Activated T-cell treated with anti-CD3 and anti-CD28 coated beads, Interleukin-2, amount 50 U/mL, for 1 hour (primary cell): ENCODE results near the gene CAMKMT.

Source experiments
- DNase-seq: peaks from one replicate; pipeline ENCODE4 v3.0.0-alpha.2; 2020

CAMKMT gene

DNA sequence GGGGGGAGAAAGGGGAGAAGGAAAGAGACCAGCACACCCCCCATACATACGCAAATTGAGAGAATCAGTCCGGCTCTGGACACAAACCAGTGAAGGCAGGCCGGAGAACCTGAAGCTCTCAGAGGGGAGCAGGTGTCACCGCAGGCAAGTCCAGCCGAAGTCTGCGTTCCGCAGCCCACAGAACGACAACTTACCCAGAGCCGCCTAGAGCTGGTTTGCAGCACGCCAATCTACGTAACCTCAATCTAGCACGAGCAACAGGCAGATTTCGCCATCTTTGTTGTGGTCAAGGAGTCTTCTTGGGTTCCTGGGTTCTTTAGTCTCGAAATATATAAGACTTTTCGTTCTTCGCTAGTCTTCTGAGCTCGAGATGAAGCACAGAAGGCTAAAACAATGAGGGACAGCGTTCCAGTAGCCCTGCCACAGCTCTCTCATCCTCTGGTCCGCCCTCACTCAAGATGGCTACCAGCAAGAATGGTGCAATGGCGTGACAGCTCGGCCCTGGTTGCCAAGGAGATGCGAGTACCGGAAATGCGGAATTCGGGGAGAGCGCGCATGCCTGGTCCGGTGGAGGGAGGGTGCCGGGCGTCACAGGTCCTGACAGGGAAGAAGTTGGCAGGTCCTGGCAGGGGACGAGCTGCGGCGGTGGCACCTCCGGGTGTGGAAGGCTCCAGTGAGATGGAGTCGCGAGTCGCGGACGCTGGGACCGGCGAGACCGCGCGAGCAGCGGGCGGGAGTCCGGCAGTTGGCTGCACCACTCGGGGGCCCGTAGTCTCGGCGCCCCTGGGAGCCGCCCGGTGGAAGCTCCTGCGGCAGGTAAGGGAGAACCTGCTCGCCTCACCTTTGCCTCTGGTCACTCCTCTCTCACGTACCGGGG lies at the start of gene CAMKMT, which contains the start of gene PREPL:
Gene CAMKMT (plus strand): TSS at position 618 of the 877 bp plus-strand sequence.
Gene PREPL (minus strand): TSS at position 165 of the 877 bp plus-strand sequence. CDS start 15,152 bp downstream, outside the sequence.
- peak; percentile 97 for DNase-seq

DNA sequence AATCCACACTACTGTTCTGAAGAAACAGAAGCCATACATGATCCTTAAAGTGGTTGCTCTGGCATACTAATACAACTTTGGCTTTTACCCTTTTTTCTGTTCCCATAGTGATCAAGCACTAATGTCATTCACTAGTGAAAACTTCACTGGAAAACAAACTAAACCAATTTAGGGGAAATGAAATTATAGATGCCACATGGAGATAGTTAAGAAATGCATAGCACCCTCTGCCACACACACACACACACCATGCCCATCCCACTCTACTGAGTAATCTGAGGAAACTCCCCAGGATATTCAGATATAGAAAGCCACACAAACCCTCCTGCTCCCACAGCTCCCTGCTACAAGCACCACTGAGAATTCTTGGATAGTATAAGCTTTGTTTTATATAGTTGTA lies 47.4 kb upstream of the CAMKMT start:
- DNase-seq: no peak

DNA sequence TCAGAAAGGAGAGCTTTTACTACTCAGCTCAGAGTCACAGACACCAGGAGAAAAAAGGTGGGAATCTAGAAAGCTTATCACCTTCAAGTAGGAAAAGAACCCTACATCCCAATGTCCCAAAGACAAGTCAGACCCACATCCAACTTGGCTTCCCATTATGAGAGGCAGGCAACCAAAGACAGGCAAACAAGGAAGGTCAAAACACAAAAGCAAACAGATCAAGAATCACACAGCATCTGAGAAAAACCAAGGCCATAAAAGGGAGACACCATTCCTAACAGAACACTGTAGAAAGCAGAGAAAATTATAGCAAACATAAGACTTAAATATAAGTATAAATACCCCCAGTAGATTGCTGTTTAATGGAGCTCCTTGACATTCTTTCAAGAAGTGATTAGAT lies 45.8 kb upstream of the CAMKMT start:
- no peak for DNase-seq

DNA sequence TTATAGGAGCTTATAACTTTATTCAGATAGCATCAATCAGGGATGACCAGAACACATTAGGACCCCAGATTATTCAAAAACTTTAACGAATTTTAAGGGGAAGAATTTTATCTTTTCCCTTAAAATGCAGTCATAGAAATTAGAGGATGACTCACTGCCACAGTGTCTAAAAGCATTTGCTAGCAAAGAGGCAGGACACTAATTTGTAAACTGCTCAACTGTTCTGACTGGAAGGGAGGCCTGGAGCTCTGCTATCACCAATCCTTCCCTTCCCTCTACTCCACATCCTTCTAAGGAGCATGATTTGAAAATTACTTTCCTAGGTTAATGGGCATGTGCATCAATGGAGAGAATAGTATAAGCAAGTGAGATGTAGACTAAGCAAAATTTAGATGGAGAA lies 40.9 kb upstream of the CAMKMT start:
- DNase-seq: no peak

DNA sequence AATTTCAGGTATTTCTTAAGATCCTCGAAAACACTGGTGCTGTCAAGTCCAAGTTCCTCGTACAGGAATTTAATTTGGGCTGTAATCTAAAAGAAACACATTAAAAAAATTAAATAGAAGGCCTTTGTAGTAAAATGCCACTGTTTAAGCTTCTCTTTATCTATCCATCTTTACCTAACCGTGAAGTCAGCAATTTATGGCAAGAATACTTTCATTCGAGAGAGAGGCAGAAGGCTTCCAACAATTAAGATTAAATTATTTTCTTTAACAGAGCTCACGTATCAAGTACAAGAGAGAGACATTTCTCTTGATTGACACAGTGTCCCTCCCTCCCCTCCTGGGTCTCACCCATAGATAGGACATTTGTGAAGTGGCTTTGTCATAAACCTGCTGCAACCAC lies 40.4 kb upstream of the CAMKMT start:
- DNase-seq: no peak

GRCh38 chr2:44324971-44325426 lies 36.7 kb upstream of the CAMKMT start:
- no peak for DNase-seq

GRCh38 chr2:44325897-44326296 lies 35.9 kb upstream of the CAMKMT start:
- no peak for DNase-seq

- DNase-seq: no peak
These were observed 35.0 kb upstream of the CAMKMT start for GRCh38 chr2:44326548-44327264.

DNA sequence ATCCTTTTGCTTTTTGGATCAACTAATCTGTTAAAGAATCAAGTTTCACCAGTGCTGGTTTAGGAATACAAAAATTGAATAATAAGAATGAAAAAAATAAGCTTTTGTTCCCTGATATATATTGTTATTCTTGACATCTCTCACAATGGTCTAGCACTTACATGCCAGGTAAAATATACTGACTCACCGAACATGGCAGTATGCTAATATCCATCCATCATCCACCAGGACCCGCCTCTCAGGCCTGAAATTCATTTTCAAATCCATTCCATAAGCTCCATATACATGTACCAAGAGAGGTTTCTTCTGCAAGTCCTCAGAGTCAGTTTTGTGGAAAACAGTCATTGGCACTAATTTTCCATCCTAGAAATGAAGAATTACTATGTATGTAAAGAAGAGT lies 33.0 kb upstream of the CAMKMT start:
- no peak for DNase-seq

DNA sequence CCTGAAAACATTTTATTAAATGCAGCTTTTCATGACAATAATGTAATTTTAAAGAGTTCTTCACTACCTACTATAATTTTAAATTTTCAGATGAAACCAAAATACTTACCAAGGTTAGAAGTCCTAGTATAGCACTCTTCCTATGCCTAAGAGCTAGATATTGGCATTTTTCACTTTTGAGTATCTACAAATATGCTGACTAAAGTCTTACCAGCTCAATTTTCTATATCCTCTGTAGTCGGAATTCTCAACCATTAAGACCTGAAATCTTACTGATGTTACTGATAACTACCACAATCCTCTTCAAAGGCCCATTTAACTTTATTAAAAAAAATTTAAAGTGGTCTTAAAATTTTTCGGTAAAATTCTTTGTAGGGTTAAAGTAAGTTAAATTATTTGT lies 32.4 kb upstream of the CAMKMT start:
- DNase-seq: no peak

GRCh38 chr2:44330801-44331200 lies 30.9 kb upstream of the CAMKMT start:
- no peak for DNase-seq

DNA sequence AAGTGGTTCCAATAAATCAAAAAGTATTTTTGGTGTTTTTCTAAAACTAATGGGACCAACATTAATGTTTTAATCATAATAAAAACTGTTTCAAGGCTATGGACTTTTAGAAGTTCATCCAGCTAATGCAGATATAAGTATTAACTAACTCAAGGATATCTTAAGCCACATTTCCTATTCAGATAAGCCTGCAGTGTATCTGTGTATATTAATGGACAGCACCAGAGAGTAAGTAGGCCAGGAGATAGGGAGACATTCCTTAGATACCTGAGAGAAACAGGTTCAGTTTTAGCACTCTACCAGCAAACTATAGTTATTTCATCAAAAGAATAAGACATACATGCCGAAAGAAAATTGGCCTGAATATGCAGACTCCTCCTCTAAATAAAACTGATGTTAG lies 27.8 kb upstream of the CAMKMT start:
- no peak for DNase-seq

GRCh38 chr2:44335806-44336538 lies 25.8 kb upstream of the CAMKMT start:
- no peak for DNase-seq

GRCh38 chr2:44342854-44343253 lies 18.9 kb upstream of the CAMKMT start:
- no peak for DNase-seq

DNA sequence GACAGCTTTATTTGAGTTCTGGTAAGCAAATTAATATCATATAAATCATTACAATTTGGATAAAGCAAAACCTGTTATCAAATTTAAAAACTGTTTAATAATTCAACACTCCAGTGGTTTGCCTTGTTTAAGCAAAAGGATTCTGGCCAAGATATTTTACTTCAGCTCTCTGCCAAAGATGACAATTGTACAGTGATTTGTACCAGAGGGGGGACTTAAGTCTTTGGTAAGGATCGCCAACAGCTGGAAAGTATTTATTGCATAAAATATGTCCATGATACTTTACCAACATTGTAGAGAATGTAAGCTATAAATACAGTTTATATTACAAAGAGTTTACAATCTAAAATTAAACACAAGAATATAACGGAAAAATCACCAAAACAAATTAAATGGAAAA lies 14.2 kb upstream of the CAMKMT start:
- no peak for DNase-seq

DNA sequence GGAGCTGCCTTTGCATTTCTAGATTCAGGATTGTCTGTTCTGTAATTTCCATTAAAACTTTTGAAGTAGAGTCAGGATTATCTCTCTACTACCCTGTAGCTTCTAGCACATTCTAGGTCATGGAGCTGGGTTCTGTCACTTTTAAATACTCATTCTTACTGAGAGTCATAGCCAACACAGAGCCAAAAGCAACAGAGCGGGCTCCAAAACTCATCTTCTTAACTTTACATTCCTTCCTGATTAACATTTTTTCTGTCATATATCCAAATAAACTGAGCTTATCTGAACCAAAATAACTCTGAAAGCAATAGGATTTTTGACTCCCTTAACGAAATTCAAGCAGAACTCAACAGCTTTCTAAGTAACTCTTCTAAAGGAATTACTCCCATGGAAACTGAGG lies 13.3 kb upstream of the CAMKMT start:
- no peak for DNase-seq

- DNase-seq: no peak
These were observed 12.2 kb upstream of the CAMKMT start for GRCh38 chr2:44349506-44349905.

DNA sequence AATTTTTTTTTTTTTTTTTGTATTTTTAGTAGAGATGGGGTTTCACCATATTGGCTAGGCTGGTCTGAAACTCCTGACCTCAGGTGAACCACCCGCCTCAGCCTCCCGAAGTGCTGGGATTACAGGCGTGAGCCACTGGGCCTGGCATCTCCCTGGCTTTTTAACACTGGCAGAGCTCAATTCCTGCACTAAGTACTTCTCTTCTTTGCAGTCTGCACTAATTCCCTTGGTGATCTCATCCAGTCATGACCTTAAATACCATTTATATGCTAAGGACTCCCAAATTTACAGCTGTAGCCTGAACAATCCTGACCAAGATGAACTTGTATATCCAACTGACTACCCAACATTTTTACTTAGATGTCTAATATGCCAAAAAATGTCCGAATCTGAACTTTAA lies 10.7 kb upstream of the CAMKMT start:
- DNase-seq: no peak

DNA sequence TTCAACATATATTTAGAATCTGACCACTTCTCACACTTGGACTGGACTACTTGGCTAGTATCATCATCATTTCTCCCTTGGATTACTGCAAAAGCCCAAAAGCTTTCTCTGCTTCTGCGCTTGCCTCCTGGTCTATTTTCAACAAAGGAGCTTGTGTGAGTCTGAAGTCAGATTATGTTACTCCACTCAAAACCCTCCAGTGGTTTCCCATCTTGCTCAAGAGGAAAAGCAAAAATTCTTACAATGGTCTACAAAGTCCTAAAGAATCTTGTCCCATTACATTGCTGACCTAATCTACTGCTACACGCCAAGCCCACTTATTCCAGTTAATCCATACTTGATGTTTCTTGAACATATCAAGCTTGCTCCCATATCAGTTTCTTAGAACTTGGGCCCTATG lies 10.1 kb upstream of the CAMKMT start:
- DNase-seq: no peak

GRCh38 chr2:44352510-44352909 lies 9.2 kb upstream of the CAMKMT start:
- no peak for DNase-seq

- no peak for DNase-seq
These were observed 7.0 kb upstream of the CAMKMT start for GRCh38 chr2:44354761-44355160.

DNA sequence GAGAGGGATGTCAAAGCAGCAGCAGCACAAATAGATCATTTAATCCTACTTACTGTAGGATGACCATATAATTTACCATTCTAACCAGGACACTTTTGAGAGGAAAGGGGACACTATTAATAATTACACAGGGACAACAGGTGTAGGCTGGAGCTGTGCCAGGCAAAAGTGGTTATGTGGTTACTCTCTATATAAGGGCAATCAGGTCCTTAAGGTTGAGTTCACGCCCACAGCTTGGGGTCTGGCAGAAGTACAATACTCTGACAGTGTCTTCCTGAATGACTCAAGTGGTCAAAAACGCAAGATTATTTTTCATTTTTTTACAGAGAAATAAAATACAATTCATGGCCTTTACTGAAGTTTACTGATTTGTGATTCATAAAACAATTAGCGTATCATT lies 3.2 kb upstream of the CAMKMT start:
- no peak for DNase-seq

- no peak for DNase-seq
These were observed 908 bp upstream of the CAMKMT start for GRCh38 chr2:44360749-44361329.
